AG10803 (cell line): ENCODE data around the gene SLC27A6.

Source experiments
- DNase-seq: peaks from one replicate; pipeline ENCODE4 v3.0.0; 2010; ENCODE audit warnings: low read depth
- H3K4me3 ChIP-seq: 2 replicates; pipeline ENCODE4 v1.5.1; 2011; ENCODE audit warnings: mild to moderate bottlenecking, low read length, control low read depth
- TF ChIP-seq, protein P1 (sequence below): conservative IDR thresholded peaks from 2 replicates; pipeline ENCODE4 v1.5.1; 2011; ENCODE audit warnings: mild to moderate bottlenecking, low read length, control low read depth, inconsistent platforms

The SLC27A6 gene

DNA sequence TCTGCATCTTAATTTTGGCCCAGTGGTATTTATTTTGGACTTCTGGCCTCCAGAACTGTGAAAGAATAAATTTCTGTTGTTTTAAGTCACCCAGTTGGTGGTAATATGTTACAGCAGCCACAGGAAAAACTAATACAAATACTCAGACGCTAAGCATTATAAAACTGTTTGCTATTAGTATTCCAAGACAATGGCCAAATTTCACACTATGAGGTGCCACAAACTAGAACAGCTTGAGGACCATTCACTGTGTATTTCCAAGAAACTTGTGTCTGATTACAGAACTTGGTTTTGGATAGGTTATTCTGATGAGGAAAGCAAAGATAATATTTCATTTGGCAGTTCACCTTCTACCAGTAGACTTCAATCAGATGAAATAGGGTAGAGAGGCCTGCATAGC, 113.0 kb downstream of the SLC27A6 start:
- no peak overlapping the region for H3K4me3 ChIP-seq
- TF ChIP-seq, protein P1, sequence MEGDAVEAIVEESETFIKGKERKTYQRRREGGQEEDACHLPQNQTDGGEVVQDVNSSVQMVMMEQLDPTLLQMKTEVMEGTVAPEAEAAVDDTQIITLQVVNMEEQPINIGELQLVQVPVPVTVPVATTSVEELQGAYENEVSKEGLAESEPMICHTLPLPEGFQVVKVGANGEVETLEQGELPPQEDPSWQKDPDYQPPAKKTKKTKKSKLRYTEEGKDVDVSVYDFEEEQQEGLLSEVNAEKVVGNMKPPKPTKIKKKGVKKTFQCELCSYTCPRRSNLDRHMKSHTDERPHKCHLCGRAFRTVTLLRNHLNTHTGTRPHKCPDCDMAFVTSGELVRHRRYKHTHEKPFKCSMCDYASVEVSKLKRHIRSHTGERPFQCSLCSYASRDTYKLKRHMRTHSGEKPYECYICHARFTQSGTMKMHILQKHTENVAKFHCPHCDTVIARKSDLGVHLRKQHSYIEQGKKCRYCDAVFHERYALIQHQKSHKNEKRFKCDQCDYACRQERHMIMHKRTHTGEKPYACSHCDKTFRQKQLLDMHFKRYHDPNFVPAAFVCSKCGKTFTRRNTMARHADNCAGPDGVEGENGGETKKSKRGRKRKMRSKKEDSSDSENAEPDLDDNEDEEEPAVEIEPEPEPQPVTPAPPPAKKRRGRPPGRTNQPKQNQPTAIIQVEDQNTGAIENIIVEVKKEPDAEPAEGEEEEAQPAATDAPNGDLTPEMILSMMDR = no peak
- DNase-seq = no peak

DNA sequence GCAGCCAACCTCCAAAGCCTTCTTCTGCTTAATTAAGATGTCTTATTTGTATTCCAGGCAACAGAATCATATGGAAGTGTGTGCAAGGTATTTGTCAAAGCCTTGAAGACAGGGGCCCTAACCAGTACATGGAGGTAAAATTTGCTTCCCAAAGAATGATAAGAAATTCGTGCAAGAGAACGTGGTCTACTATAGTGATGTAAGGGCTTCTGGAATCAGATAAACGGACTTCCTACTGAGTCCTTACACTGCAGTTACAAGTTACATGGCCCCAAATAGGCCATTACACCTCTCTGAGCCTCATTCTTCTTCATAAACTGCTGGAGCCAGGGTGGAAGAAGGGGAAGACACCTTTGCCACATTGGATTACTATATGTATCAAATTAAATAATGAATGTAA, 113.4 kb downstream of the SLC27A6 start:
- TF ChIP-seq, protein P1 = no peak
- DNase-seq = no peak

DNA sequence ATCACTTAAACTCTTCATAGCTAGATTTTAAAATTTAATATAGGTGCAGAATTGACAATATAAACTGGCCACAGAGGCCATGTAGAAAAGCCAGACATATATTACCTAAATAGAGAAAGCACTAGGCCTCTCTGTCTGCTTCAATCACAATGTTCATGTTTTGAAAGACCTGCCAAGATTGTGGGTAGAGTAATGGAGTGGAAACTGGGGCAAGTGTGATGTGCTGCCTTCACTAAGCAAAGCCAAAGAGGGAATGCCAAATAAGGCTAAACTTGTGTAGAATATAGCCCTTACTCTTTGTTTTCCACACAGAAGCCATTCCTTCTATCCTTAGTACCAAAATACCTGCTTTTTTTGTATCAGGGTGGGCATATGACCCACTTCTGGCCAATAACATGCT, 114.2 kb downstream of the SLC27A6 start:
- TF ChIP-seq, protein P1 = no peak
- no peak overlapping the region for H3K4me3 ChIP-seq
- no peak for DNase-seq

More for the DNA sequence above, 113.4 kb downstream of the SLC27A6 start:
- no peak overlapping the region for H3K4me3 ChIP-seq

DNA sequence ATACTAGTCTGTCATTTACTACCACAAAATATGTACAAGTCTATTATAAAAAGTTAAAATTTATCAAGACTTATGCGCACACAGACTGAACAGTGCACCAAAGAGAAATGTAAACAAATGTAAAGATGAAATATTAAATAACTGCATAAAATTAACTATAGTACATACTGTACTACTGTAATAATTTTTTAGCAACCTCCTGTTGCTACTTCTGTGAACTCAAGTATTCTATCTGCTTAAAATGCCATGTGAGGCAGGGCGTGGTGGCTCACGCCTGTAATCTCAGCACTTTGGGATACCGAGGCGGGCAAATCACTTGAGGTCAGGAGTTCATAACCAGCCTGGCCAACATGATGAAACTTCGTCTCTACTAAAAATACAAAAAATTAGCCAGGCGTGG, 115.5 kb downstream of the SLC27A6 start:
- no peak overlapping the region for H3K4me3 ChIP-seq
- no peak for DNase-seq
- TF ChIP-seq, protein P1 = no peak

DNA sequence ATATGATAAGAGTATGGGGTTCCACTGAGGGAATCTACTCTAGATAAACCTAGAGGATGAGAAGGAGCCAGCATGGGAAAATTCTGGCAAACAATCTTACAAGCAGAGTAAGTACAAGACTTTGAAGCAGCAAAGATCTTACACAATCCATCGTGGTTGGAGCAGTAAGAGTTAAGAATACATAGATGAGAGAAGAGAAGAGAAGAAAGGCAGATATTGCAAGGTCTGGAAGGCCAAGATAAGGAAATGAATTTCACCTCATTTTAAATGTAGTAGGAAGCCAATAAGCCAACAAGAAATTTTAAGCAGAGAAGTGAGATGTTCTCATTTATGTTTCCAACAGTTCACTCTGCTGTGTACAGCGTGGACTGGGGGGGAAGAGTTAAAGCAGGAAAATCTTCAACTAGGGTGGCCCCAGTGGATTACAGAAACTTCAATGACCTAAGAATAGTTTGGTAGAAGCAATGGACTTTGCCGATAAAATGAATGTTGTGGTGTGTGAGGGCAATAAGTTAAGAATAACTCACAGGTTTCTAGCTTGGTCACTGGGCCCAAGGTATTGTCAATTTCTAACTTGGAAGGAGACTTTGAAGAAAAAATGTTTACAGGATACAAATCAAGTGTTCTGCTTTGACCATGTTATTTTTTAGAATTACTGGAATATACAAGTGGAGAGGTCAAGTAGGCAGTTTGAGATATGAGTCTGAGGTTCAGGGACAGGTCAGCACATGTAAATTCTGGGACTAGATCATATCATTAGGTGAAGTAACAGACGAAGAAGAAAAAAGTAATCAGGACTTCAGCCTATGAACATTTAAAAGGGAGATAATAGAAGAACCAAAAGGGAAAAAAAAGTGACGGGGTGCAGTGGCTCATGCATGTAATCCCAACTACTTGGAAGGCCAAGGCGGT, 117.2 kb downstream of the SLC27A6 start:
- DNase-seq = no peak
- H3K4me3 ChIP-seq = no peak overlapping the region
- TF ChIP-seq, protein P1 = no peak
